Stomach (tissue), 9 donors: ENCODE measurements around the gene CYFIP1. TPM values are rescaled to one million over a fixed set of nuclear protein-coding genes. Genes with fewer than 3 reads are reported as not detected.

ENCODE experiments used
- DNase-seq, 2 donors: peaks; one replicate each; pipeline versions ENCODE4 v3.0.0 to v3.0.0-alpha.2; 2013 to 2019
- H3K27ac ChIP-seq, 5 donors: fragments of 200-600 bp in 4 of 5; sonication (generic) in 4 of 5; one replicate each; pipeline ENCODE4 v1.5.1; 2013 to 2019; ENCODE audit warnings: mild to moderate bottlenecking in 1 of 5, moderate library complexity in 1 of 5
- H3K27me3 ChIP-seq, 3 donors: fragments of 200-600 bp; sonication (generic); one replicate each; pipeline ENCODE4 v1.5.1; 2017 to 2019; ENCODE audit warnings: mixed run types in 1 of 3
- H3K36me3 ChIP-seq, 4 donors: fragments of 200-600 bp; sonication (generic); 1 replicate in 3 of 4; 2 replicates in 1 of 4; pipeline ENCODE4 v1.5.1; 2016 to 2019
- H3K4me1 ChIP-seq, 4 donors: fragments of 200-600 bp; sonication (generic); one replicate each; pipeline ENCODE4 v1.5.1; 2016 to 2019
- H3K4me3 ChIP-seq, 4 donors: fragments of 200-600 bp; sonication (generic) in 3 of 4; one replicate each; pipeline ENCODE4 v1.5.1; 2016 to 2019; ENCODE audit warnings: mild to moderate bottlenecking in 1 of 4
- H3K9me3 ChIP-seq, 4 donors: fragments of 200-600 bp; sonication (generic); one replicate each; pipeline ENCODE4 v1.5.1; 2016 to 2019
- CTCF ChIP-seq, 7 experiments: fragments of 450-650 bp in 4 of 7; fragments of 200-600 bp in 3 of 7; sonication (generic) in 3 of 7; IDR thresholded peaks; one replicate each; pipeline ENCODE4 v1.5.1; 2016 to 2019; ENCODE audit warnings: antibody characterized with exemption in 7 of 7, control low read depth in 2 of 7, mild to moderate bottlenecking in 1 of 7
- EP300 ChIP-seq: sonication (generic); formaldehyde crosslinking; IDR thresholded peaks from one replicate; pipeline ENCODE4 v1.6.1; 2017; ENCODE audit warnings: antibody characterized with exemption
- POLR2A ChIP-seq, 4 donors: fragments of 450-650 bp; IDR thresholded peaks; one replicate each; pipeline ENCODE4 v1.6.1; 2016; ENCODE audit warnings: antibody characterized with exemption in 4 of 4, control low read depth in 2 of 4, mild to moderate bottlenecking in 1 of 4, moderate library complexity in 1 of 4
- POLR2AphosphoS5 ChIP-seq, 3 donors: sonication (generic); formaldehyde crosslinking; IDR thresholded peaks; one replicate each; pipeline ENCODE4 v1.6.1; 2016; ENCODE audit warnings: antibody characterized with exemption in 3 of 3
- WGBS, 5 donors: extraction: QIAGEN DNeasy Blood & Tissue Kit in 3 of 5; methylation state at CpG; one replicate each; pipeline versions ENCODE4 v1.1.5 to v1.1.7; 2013 to 2018; 5-methylcytosine and 5-hydroxymethylcytosine counted together
- intact Hi-C: fragments of 100-400 bp; cut with DNase I; formaldehyde crosslinking; loops from one replicate; pipeline ENCODE4 v1.15.1; 2023; ENCODE audit warnings: low total_unique reads
- polyA plus RNA-seq, 3 donors: library from polyadenylated mRNA; stranded (reverse); fragments of 200-250 nt; gene quantifications; one replicate each; pipeline ENCODE4 v1.2.3, GENCODE V29; 2013
- total RNA-seq, 5 donors: library from RNA; depleted of rRNA; stranded (reverse); fragments of >200 nt; gene quantifications; one replicate each; pipeline versions ENCODE4 v1.1.0 to v1.2.3, GENCODE V29; 2014 to 2016
- donor health status: healthy with polysubstance abuse.
- donor health status: Bipolar disorder and iron deficiency.
- donor health status: healthy.

The CYFIP1 gene
- total and polyA plus RNA-seq, 8 donors: 21.8 to 214 (median 61.6) TPM

DNA sequence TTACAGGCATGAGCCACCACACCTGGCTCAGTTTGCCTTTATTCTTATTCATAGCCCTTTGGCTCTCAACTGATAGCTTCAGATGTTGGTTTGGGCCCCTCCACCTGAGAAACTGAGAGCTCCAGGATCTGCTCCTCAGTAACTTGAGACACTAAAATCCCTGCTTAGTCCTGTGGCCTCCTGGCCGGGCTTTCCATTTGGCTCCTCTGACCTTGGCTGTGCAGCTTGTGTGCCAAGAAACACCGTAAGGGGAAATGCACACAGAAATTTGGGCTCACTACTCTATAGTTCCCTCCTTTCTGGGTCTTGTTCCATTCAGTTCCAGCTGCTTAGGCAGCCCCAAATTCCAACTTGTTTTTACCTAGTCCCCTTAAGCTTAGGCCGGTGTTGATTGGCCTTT is 116.8 kb downstream of the CYFIP1 start:
- H3K27ac ChIP-seq: no peak overlapping the region
- DNase-seq: no peak
- peaks cover 44 to 100% (median 95%) of the 10 kb centered on the region in 4 donors for H3K36me3 ChIP-seq
- 74 to 90% (median 80%) methylated on average over 3 of the region's 3 CpGs for WGBS, 5 donors
- intact Hi-C loops: no loop called here
- no peak overlapping the region for H3K4me3 ChIP-seq
- no peak for TF ChIP-seq EP300
- TF ChIP-seq POLR2A (IDR thresholded peaks at IDR 0.05): no peak
- no peaks in the 10 kb centered on the region for H3K27me3 ChIP-seq
- H3K4me1 ChIP-seq: no peaks in the 10 kb centered on the region
- H3K9me3 ChIP-seq: no peaks in the 10 kb centered on the region

DNA sequence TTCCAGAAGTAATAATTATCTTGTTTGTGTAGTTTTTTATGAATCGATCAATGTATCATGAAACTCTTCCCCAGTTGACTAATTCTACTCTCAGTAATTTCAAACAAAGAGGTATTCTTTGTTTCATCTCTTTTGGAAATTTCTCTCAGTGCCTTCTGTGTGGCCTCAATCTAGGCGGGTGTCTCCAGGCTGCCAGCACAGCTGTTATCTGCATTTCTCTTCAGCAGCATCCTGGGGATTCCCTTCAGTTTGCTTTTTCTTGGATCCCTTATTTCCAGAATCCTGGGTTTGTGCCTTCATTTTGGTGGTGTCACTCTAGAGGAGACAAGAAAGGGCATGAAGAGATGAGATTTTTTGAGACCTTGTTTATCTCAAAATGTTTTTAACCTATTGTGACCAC is 119.0 kb downstream of the CYFIP1 start:
- peaks cover 31 to 98% (median 91%) of the 10 kb centered on the region in 4 donors for H3K36me3 ChIP-seq
- H3K9me3 ChIP-seq: no peaks in the 10 kb centered on the region
- WGBS, 5 donors: 84 to 91% (median 90%) methylated on average over 2 of the region's 2 CpGs
- TF ChIP-seq EP300 (no peak), POLR2AphosphoS5 (IDR thresholded peaks at IDR 0.05) (no peak)
- H3K4me3 ChIP-seq: no peak overlapping the region
- no peak overlapping the region for H3K27ac ChIP-seq
- DNase-seq: no peak
- intact Hi-C loops: no loop called here
- H3K27me3 ChIP-seq: no peaks in the 10 kb centered on the region
- H3K4me1 ChIP-seq: no peaks in the 10 kb centered on the region

- Histone ChIP-seq H3K9me3 (no peaks in the 10 kb centered on the region), H3K27me3 (no peaks in the 10 kb centered on the region), H3K36me3 (peaks cover 43 to 98% (median 95%) of the 10 kb centered on the region in 4 donors), H3K27ac (no peak overlapping the region), H3K4me3 (no peak overlapping the region), H3K4me1 (no peaks in the 10 kb centered on the region)
- 76 to 96% (median 93%) methylated on average over 1 of the region's 1 CpG for WGBS, 5 donors
- DNase-seq: no peak
- intact Hi-C loops: no loop called here
- no peak for TF ChIP-seq CTCF (IDR thresholded peaks at IDR 0.05)
- TF ChIP-seq EP300: no peak
- TF ChIP-seq POLR2AphosphoS5 (IDR thresholded peaks at IDR 0.05): no peak
- no peak for TF ChIP-seq POLR2A (IDR thresholded peaks at IDR 0.05)
These were observed 123.5 kb downstream of the CYFIP1 start for GRCh38 chr15:22856659-22857058.

DNA sequence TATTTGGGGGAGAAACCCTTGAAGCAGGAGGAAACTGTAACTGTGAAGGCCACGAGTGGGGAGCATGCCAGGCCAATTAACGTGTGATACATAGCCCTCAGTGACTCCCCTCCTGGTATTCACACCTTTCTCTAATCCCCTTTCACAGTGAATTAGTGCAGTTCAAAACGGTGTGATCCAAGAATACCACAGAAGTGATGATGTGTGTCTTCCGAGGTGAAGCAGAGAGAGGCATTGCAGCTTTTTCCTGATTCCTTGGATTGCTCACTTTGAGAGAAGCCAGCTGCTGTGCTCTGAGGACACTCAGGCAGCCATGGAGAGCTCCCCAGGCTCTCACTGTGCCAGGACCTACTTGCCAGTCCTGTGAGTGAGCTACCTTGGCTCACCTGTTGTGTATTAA is 124.4 kb downstream of the CYFIP1 start:
- no peaks in the 10 kb centered on the region for H3K9me3 ChIP-seq
- WGBS, 5 donors: 62 to 73% (median 68%) methylated on average over 4 of the region's 4 CpGs
- H3K4me3 ChIP-seq: no peak overlapping the region
- no peak overlapping the region for H3K27ac ChIP-seq
- TF ChIP-seq POLR2AphosphoS5 (IDR thresholded peaks at IDR 0.05) (no peak), EP300 (no peak), POLR2A (IDR thresholded peaks at IDR 0.05) (no peak), CTCF (IDR thresholded peaks at IDR 0.05) (no peak)
- no peak for DNase-seq
- H3K4me1 ChIP-seq: no peaks in the 10 kb centered on the region
- intact Hi-C loops: no loop called here
- no peaks in the 10 kb centered on the region for H3K27me3 ChIP-seq
- H3K36me3 ChIP-seq: peaks cover 43 to 95% (median 91%) of the 10 kb centered on the region in 4 donors

DNA sequence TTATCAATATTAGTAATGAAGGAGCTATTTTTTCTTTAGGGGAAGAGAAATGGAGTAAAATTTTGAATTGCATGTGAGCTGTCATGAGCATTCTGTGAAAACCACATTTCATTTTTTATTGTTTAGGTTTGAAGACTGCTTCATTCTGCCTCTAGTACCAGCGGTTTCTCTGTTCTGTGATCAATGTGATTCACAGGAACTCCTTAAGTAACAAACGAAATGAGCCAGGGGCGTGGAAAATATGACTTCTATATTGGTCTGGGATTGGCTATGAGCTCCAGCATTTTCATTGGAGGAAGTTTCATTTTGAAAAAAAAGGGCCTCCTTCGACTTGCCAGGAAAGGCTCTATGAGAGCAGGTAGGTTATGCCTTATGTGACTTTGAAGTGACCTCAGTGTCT is 128.7 kb downstream of the CYFIP1 start:
- TF ChIP-seq POLR2A (IDR thresholded peaks at IDR 0.05): no peak
- TF ChIP-seq POLR2AphosphoS5 (IDR thresholded peaks at IDR 0.05): no peak
- TF ChIP-seq CTCF (IDR thresholded peaks at IDR 0.05): no peak
- TF ChIP-seq EP300: no peak
- no peaks in the 10 kb centered on the region for H3K9me3 ChIP-seq
- no peak overlapping the region for H3K27ac ChIP-seq
- H3K27me3 ChIP-seq: no peaks in the 10 kb centered on the region
- WGBS, 5 donors: 80 to 89% (median 84%) methylated on average over 4 of the region's 4 CpGs
- no peak for DNase-seq
- H3K4me3 ChIP-seq: no peak overlapping the region
- H3K36me3 ChIP-seq: peaks cover 33 to 93% (median 81%) of the 10 kb centered on the region in 4 donors
- intact Hi-C loops: no loop called here
- H3K4me1 ChIP-seq: no peaks in the 10 kb centered on the region
